GM04503 (cell line): ENCODE measurements around the gene UBE2O.

Experiments used
- DNase-seq: peaks from one replicate; pipeline ENCODE4 v3.0.0-alpha.2; 2012; ENCODE audit warnings: low read depth

UBE2O gene

DNA sequence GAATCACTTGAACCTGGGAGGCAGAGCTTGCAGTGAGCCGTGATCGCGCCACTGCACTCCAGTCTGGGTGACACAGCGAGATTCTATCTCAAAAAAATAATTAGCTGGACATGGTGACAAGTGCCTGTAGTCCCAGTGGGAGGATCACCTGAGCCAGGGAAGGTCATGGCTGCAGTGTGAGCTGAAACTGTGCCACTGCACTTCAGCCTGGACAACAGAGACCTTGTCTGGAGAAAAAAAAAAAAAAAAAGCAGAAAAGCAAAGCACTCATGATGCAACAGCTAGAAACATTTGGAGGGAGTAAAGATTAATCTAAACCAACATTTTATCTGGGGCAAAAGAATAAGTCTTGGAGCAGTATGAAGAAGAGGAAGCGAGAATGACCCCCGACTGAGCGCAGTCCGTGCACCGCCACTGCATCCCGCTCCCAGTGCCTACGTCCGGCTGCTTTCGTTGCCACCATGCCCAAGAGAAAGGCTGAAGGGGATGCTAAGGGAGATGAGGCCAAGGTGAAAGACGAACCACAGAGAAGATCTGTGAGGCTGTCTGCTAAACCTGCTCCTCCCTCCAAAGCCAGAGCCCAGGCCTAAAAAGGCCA lies 107.5 kb downstream of the UBE2O start:
- DNase-seq, result no peak

DNA sequence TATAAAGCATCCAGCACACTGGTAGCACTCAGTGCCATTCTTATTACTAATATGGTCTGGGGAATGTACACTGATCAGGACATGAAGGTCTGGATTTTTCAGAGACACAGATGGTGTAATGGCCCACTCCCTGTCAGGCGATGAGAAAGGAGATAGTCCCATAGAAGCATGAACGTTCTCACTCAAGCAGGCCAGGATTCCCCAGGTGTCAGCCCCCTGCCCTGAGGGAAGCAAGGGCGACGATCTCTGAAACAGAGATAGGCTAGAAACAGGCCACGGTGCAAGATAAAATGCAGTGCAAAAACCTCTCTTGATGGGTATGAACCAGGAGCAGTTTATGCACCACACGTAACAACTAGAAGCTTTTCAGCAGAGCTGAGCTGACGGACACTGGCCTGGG lies 109.8 kb downstream of the UBE2O start:
- DNase-seq, result no peak

DNA sequence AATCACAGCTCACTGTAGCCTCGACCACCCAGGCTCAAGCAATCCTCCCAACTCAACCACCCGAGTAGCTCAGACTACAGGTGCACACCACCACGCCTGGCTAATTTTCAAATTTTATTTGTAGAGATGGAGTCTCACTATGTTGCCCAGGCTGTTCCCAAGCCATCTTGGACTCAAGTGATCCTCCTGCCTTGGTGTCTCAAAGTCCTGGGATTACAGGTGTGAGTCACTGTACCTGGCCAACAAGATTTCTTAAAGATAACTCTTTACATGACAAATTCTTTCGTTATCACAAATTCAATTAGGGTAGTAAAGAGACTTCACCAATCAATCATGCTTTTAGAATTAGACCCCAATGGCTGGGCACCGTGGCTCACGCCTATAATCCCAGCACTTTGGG lies 111.7 kb downstream of the UBE2O start:
- no peak for DNase-seq
